Glutamatergic neuron (in vitro differentiated cells): ENCODE data around the gene IGSF23. TPM values are rescaled to one million over a fixed set of nuclear protein-coding genes. Genes with fewer than 3 reads are reported as not detected.

Source experiments
- DNase-seq: peaks from one replicate; pipeline ENCODE4 v3.0.0; 2022
- H3K27ac Mint-ChIP-seq: one replicate; pipeline ENCODE4 v1.8.0; 2020; ENCODE audit warnings: mild to moderate bottlenecking, mixed read lengths, inconsistent platforms; ENCODE audit not compliant: unreplicated experiment
- H3K27me3 Mint-ChIP-seq: one replicate; pipeline ENCODE4 v1.8.0; 2020; ENCODE audit warnings: mild to moderate bottlenecking, moderate library complexity, mixed read lengths, inconsistent platforms; ENCODE audit not compliant: unreplicated experiment
- H3K36me3 Mint-ChIP-seq: one replicate; pipeline ENCODE4 v1.8.0; 2020; ENCODE audit warnings: mild to moderate bottlenecking, mixed read lengths, inconsistent platforms; ENCODE audit not compliant: unreplicated experiment
- H3K4me1 Mint-ChIP-seq: one replicate; pipeline ENCODE4 v1.8.0; 2020; ENCODE audit warnings: mild to moderate bottlenecking, low read depth, mixed read lengths, inconsistent platforms; ENCODE audit not compliant: unreplicated experiment
- H3K4me3 Mint-ChIP-seq: one replicate; pipeline ENCODE4 v1.8.0; 2020; ENCODE audit warnings: mild to moderate bottlenecking, mixed read lengths, inconsistent platforms; ENCODE audit not compliant: unreplicated experiment
- H3K9me3 Mint-ChIP-seq: one replicate; pipeline ENCODE4 v1.8.0; 2020; ENCODE audit warnings: mild to moderate bottlenecking, moderate library complexity, mixed read lengths, inconsistent platforms; ENCODE audit not compliant: unreplicated experiment
- CTCF ChIP-seq: fragments of 200-600 bp; sonication (generic); IDR thresholded peaks from one replicate; pipeline ENCODE4 v1.5.0; 2021; ENCODE audit not compliant: partially characterized antibody, unreplicated experiment
- total RNA-seq: library from RNA; stranded (reverse); fragmentation: NEBNext Ultra II Directional; extraction: Animal tissue kit (Norgen Biotek cat#: 25700); gene quantifications from one replicate; pipeline ENCODE4 v1.2.1, GENCODE V29; 2021; ENCODE audit not compliant: unreplicated experiment

IGSF23 gene
- total RNA-seq, 1 donor from 2014 or later: not detected

GRCh38 chr19:44636439-44637389 lies 23.4 kb downstream of the IGSF23 start:
- no peak for DNase-seq
- H3K27me3 Mint-ChIP-seq: no peaks in the 10 kb centered on the region
- TF ChIP-seq CTCF: no peak
- H3K4me3 Mint-ChIP-seq: no peak overlapping the region
- H3K4me1 Mint-ChIP-seq: peaks cover 4% of the 10 kb centered on the region
- no peaks in the 10 kb centered on the region for H3K36me3 Mint-ChIP-seq
- H3K9me3 Mint-ChIP-seq: no peaks in the 10 kb centered on the region
- no peak overlapping the region for H3K27ac Mint-ChIP-seq

GRCh38 chr19:44637390-44637764 lies 24.0 kb downstream of the IGSF23 start:
- H3K27ac Mint-ChIP-seq: no peak overlapping the region
- H3K4me3 Mint-ChIP-seq: no peak overlapping the region

GRCh38 chr19:44640518-44640917 lies 27.2 kb downstream of the IGSF23 start:
- H3K4me3 Mint-ChIP-seq: no peak overlapping the region

More at GRCh38 chr19:44637390-44637764, 24.0 kb downstream of the IGSF23 start:
- no peaks in the 10 kb centered on the region for H3K36me3 Mint-ChIP-seq
- no peaks in the 10 kb centered on the region for H3K27me3 Mint-ChIP-seq
- DNase-seq: no peak
- H3K9me3 Mint-ChIP-seq: no peaks in the 10 kb centered on the region
- H3K4me1 Mint-ChIP-seq: peaks cover 4% of the 10 kb centered on the region
- TF ChIP-seq CTCF: no peak

GRCh38 chr19:44641501-44642265 lies 28.3 kb downstream of the IGSF23 start:
- Mint-ChIP-seq H3K9me3 (peaks cover 2% of the 10 kb centered on the region), H3K4me3 (no peak overlapping the region), H3K4me1 (no peaks in the 10 kb centered on the region), H3K27me3 (peaks cover 5% of the 10 kb centered on the region), H3K36me3 (no peaks in the 10 kb centered on the region), H3K27ac (no peak overlapping the region)
- no peak for DNase-seq
- no peak for TF ChIP-seq CTCF

More at GRCh38 chr19:44640518-44640917, 27.2 kb downstream of the IGSF23 start:
- H3K9me3 Mint-ChIP-seq: peaks cover 2% of the 10 kb centered on the region
- DNase-seq: no peak
- no peak overlapping the region for H3K27ac Mint-ChIP-seq
- TF ChIP-seq CTCF: no peak
- peaks cover 5% of the 10 kb centered on the region for H3K27me3 Mint-ChIP-seq
- peaks cover under 1% of the 10 kb centered on the region for H3K4me1 Mint-ChIP-seq
- no peaks in the 10 kb centered on the region for H3K36me3 Mint-ChIP-seq
